Activated CD4-positive, alpha-beta memory T cell treated with anti-CD3 and anti-CD28 coated beads, Interleukin-2, amount 10 ng/mL, durations not matched to agents 7 days and 5 days (primary cell): ENCODE results near the gene CDC37L1. TPM values are rescaled to one million over a fixed set of nuclear protein-coding genes. Genes with fewer than 3 reads are reported as not detected.

Experiments used
- CTCF ChIA-PET: fragments of 350-600 bp; sonication (Branson Sonifier 250); formaldehyde crosslinking; loops from one replicate; lab custom pipeline; 2021; ENCODE audit warnings: antibody characterized with exemption, inconsistent platforms; lab: Charles Lee
- POLR2A ChIA-PET: fragments of 350-600 bp; sonication (Branson Sonifier 250); formaldehyde crosslinking; loops from one replicate; lab custom pipeline; 2021; ENCODE audit warnings: antibody characterized with exemption; lab: Charles Lee
- DNase-seq: peaks from one replicate; pipeline ENCODE4 v3.0.0-alpha.2; 2020
- H3K27ac Mint-ChIP-seq: one replicate; pipeline ENCODE4 v1.8.0; 2021; ENCODE audit warnings: mild to moderate bottlenecking, mixed read lengths
- H3K27me3 Mint-ChIP-seq: one replicate; pipeline ENCODE4 v1.8.0; 2021; ENCODE audit warnings: mixed read lengths
- H3K36me3 Mint-ChIP-seq: one replicate; pipeline ENCODE4 v1.8.0; 2021; ENCODE audit warnings: low read depth, mixed read lengths
- H3K4me1 Mint-ChIP-seq: one replicate; pipeline ENCODE4 v1.8.0; 2021; ENCODE audit warnings: mixed read lengths
- H3K4me3 Mint-ChIP-seq: one replicate; pipeline ENCODE4 v1.8.0; 2021; ENCODE audit warnings: mild to moderate bottlenecking, mixed read lengths
- H3K9me3 Mint-ChIP-seq: one replicate; pipeline ENCODE4 v1.8.0; 2021; ENCODE audit warnings: mixed read lengths
- total RNA-seq, 2 experiments: library from RNA; stranded (reverse); gene quantifications; one replicate each; pipeline ENCODE4 v1.2.3, GENCODE V29; 2021

Gene CDC37L1
- total RNA-seq, 2 experiments from 2014 or later, result 11.9 to 12.0 TPM

DNA sequence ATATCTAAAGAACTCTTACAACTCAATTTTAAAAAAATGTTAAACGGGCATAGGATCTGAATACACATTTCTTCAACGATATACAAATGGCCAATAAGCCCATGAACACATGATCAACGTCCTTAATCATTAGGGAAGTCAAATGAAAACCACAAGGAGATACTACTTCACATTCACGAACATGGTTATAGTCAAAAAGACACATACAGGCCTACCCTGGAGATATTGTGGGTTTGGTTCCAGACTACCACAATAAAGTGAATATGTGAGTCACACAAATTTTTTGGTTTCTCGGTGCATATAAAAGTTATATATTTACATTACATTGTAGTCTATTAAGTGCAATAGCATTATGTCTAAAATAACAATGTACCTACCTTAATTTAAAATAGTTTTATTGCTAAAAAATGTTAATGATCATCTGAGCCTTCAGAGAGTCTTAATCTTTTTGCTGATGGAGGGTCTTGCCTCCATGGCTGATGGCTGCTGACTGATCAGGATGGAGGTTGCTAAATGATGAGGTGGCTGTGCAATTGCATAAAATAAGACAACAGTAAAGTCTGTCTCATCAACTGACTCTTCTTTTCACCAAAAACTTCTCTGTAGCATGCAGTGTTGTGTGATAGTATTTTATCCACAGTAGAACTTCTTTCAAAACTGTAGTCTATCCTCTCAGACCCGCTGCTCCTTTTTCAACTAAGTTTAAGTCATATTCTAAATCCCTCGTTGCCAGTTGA lies 46.5 kb downstream of the CDC37L1 start:
- no peaks in the 10 kb centered on the region for H3K27me3 Mint-ChIP-seq
- no peaks in the 10 kb centered on the region for H3K9me3 Mint-ChIP-seq
- H3K36me3 Mint-ChIP-seq, result peaks cover 42% of the 10 kb centered on the region
- no peak for DNase-seq
- no peak overlapping the region for H3K4me3 Mint-ChIP-seq
- H3K27ac Mint-ChIP-seq, result no peak overlapping the region
- peaks cover 25% of the 10 kb centered on the region for H3K4me1 Mint-ChIP-seq
- ChIA-PET CTCF (no interaction called here), POLR2A (no interaction called here)

DNA sequence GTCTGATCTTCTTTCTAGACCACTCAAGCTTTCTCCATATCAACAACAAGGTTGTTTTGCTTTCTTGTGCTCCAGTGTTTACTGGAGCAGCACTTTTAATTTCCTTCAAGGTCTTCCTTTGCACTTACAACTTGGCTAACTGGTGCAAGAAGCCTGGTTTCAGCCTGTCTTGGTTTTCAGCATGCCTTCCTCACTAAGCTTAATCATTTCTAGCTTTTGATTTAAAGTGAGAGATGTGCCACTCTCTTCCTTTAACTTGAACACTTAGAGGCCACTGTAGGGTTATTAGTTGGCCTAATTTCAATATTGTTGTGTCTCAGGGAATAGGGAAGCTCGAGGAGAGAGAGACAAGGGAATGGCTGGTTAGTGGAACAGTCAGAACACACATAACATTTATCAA lies 48.2 kb downstream of the CDC37L1 start:
- H3K36me3 Mint-ChIP-seq, result peaks cover 33% of the 10 kb centered on the region
- CTCF ChIA-PET, result interaction anchor here (1.5 kb wide), 1 partner anchor 13 kb away, joined by 4 read pairs; no protein-coding TSS in a partner anchor
- no peaks in the 10 kb centered on the region for H3K27me3 Mint-ChIP-seq
- DNase-seq, result no peak
- no peak overlapping the region for H3K27ac Mint-ChIP-seq
- no peak overlapping the region for H3K4me3 Mint-ChIP-seq
- POLR2A ChIA-PET, result interaction anchor here (1.5 to 1.8 kb wide), 2 partner anchors 13 to 48 kb away, joined by 4 to 9 read pairs; partner anchors contain the start of gene CDC37L1
- peaks cover 29% of the 10 kb centered on the region for H3K4me1 Mint-ChIP-seq
- no peaks in the 10 kb centered on the region for H3K9me3 Mint-ChIP-seq

DNA sequence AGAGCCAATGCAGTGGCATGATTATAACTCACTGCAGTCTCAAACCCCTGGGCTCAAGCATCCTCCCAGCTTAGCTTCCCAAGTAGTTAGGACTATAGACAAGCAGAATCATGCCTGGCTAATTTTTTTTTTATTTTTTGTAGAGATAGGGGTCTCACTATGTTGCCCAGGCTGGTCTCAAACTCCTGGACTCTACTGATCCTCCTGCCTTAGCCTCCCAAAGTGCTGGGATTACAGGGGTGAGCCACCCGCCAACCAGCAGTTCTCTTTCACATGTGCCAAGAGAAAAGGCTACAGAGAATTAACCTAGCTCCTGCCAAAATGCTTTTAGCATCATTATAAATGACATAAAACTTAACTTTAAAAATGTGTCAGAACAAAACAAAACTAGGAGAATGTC lies 53.5 kb downstream of the CDC37L1 start:
- Mint-ChIP-seq H3K4me1 (peaks cover 31% of the 10 kb centered on the region), H3K36me3 (peaks cover 36% of the 10 kb centered on the region), H3K9me3 (no peaks in the 10 kb centered on the region), H3K4me3 (no peak overlapping the region), H3K27ac (no peak overlapping the region), H3K27me3 (no peaks in the 10 kb centered on the region)
- DNase-seq, result no peak
- ChIA-PET POLR2A (interaction anchor here (0.9 to 2.6 kb wide), 2 partner anchors 8 to 54 kb away, joined by 4 to 10 read pairs; partner anchors contain the start of genes AK3 and CDC37L1), CTCF (no interaction called here)

DNA sequence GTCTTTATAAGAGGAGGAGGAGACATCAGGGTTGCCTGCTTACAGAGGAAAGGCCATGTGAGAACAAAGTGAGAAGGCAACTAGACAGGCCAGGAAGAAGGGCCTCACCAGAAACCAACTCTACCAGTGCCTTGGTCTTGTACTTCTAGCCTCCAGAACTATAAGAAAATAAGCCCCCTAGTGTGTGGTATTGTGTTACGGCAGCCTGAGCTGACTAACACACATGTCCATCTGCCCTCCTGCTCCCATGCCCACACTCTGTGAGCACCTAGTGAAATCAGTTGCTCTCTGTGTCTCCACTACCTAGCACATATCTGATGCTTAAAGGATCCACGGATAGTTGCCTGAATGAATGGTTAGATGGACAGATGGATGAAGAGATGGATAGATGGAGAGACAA lies 54.8 kb downstream of the CDC37L1 start:
- Mint-ChIP-seq H3K27me3 (no peaks in the 10 kb centered on the region), H3K4me3 (no peak overlapping the region), H3K36me3 (peaks cover 38% of the 10 kb centered on the region), H3K4me1 (peaks cover 39% of the 10 kb centered on the region), H3K27ac (no peak overlapping the region), H3K9me3 (no peaks in the 10 kb centered on the region)
- ChIA-PET CTCF (interaction anchor here (1.0 kb wide), 1 partner anchor 16 kb away, joined by 4 read pairs; no protein-coding TSS in a partner anchor), POLR2A (no interaction called here)
- no peak for DNase-seq

DNA sequence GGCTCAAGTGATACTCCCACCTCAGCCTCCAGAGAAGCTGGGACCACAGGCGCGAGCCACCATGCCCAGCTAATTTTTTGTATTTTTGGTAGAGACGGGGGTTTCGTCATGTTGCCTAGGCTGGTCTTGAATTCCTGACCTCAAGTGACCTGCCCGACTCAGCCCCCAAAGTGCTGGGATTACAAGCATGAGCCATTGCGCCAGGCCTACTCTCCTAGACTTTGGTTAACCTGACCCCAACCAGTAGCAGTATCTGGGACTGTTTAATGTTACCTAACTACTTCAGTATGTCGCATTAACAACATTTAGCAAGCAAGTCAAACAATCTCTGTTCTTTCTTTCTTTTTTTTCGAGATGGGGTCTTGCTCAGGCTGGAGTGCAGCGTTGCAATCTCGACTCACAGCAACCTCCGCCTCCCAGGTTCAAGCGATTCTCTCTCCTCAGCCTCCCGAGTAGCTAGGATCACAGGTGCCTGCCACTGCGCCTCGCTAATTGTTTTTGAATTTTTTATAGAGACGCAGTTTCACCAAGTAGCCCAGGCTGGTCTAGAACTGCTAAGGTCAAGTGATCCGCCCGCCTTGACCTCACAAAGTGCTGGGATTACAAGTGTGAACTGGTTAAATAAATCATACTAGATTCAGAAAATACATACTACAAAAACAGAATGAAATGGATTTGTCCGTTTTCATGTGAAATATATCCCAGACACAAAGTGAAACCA lies 59.7 kb downstream of the CDC37L1 start:
- peak overlapping the region; percentile 85 for H3K27ac Mint-ChIP-seq
- CTCF ChIA-PET, result interaction anchor here (2.3 to 2.4 kb wide), 2 partner anchors 21 to 73 kb away, joined by 9 read pairs; partner anchors contain the start of gene SPATA6L
- H3K36me3 Mint-ChIP-seq, result peaks cover 33% of the 10 kb centered on the region
- H3K9me3 Mint-ChIP-seq, result no peaks in the 10 kb centered on the region
- DNase-seq, result no peak
- peak overlapping the region; percentile 92 for H3K4me3 Mint-ChIP-seq
- H3K4me1 Mint-ChIP-seq, result peaks cover 44% of the 10 kb centered on the region
- H3K27me3 Mint-ChIP-seq, result no peaks in the 10 kb centered on the region
- POLR2A ChIA-PET, result interaction anchor here (2.1 kb wide), 1 partner anchor 1212 kb away, joined by 7 read pairs; no protein-coding TSS in a partner anchor

DNA sequence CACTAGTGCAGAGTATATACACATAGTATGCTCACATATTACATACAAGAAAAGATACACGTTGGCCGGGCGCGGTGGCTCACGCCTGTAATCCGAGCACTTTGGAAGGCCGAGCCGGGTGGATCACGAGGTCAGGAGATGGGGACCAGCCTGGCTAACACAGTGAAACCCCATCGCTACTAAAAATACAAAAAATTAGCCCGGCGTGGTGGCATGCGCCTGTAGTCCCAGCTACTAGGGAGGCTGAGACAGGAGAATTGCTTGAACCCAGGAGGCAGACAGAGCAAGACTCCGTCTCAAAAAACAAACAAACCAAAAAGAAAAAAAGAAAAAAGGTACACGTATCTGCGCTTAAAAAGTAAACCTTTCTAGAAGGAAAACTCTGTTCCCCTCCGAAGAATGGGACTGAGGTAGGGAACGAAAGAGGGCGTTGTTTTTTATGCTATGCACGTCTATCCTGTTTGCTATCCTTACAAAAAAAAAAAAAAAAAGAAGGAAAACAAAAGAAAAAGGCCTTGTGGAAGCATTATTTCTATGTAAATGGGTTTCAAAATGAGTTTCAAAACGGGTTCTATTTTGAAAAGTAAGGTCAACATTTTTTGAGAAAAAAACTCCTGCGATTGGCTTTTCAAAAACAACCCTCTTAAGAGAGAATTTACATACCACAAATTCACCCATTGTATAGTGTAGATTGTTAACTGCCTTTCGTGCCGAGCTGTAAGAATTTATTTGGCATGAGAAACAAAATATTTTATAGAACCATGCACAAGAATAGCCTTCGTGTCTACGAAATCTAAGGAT lies 60.4 kb downstream of the CDC37L1 start:
- H3K27me3 Mint-ChIP-seq, result no peaks in the 10 kb centered on the region
- CTCF ChIA-PET, result interaction anchor here (0.9 to 2.4 kb wide), 12 partner anchors 8 to 889 kb away, joined by 3 to 9 read pairs (median 4); partner anchors contain the start of genes PLPP6, RIC1 and SPATA6L

DNA sequence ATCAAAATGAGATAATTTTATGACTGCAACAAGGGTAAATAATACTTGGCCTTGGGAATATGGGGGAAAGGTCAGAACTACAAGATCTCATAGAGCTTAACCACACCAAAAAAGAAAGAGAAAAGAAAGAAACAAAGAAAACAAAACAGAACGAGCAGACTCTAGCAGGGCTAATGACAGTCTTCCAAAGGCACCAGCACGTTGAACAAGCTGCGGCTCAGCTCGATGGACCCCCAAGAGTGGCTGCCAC lies 60.9 kb downstream of the CDC37L1 start:
- no peaks in the 10 kb centered on the region for H3K9me3 Mint-ChIP-seq
- peak overlapping the region; percentile 92 for H3K4me3 Mint-ChIP-seq
- peaks cover 39% of the 10 kb centered on the region for H3K4me1 Mint-ChIP-seq
- DNase-seq, result no peak
- POLR2A ChIA-PET, result interaction anchor here (0.7 to 2.7 kb wide), 36 partner anchors 8 to 1275 kb away, joined by 3 to 28 read pairs (median 6); partner anchors contain the start of genes CD274, CDC37L1, JAK2 and PDCD1LG2
- peak overlapping the region; percentile 85 for H3K27ac Mint-ChIP-seq
- CTCF ChIA-PET, result interaction anchor here (0.9 to 2.4 kb wide), 12 partner anchors 8 to 888 kb away, joined by 3 to 9 read pairs (median 4); partner anchors contain the start of genes PLPP6, RIC1 and SPATA6L
- peaks cover 28% of the 10 kb centered on the region for H3K36me3 Mint-ChIP-seq
- no peaks in the 10 kb centered on the region for H3K27me3 Mint-ChIP-seq

More for the DNA sequence above, 60.4 kb downstream of the CDC37L1 start:
- Mint-ChIP-seq H3K4me3 (peak overlapping the region; percentile 92), H3K4me1 (peaks cover 39% of the 10 kb centered on the region), H3K36me3 (peaks cover 29% of the 10 kb centered on the region), H3K27ac (peak overlapping the region; percentile 85), H3K9me3 (no peaks in the 10 kb centered on the region)
- POLR2A ChIA-PET, result interaction anchor here (0.7 to 2.7 kb wide), 34 partner anchors 8 to 1276 kb away, joined by 3 to 28 read pairs (median 6); partner anchors contain the start of genes CD274, CDC37L1, JAK2 and PDCD1LG2
- no peak for DNase-seq

DNA sequence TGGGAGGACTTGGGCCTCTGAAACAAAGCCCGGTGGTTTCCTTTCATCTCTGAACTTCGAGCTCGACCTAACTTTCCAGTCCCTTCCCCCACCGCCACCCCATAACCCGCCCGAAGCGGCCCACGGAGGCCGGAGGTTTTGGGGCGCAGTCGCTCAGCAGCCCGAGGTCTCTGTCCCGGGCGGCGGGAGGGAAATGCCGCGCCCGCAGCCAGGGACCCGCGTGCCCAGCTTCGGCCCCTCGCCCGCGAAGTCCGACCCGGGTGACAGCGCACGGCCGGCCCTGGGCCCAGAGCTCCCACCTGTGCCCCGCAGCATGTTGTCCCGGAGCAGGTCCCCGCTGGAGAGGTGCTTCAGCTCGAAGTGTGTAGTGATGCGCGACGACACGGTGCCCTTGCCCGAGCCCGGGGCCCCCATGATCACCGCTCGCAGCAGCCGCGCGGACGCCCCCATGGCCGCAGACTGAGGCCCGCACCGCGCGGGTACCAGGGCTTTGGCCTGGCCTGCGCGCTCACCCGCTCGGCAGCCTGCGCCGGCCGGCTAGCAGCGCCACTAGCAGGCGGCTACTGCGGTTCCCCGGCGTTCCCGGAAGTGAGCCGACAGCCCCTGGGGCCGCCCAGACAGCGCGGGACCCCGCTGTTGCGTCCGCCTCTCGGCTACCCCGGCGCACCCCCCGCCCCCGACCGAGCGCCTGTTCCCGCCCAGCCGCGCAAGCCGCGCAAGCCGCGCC lies 61.4 kb downstream of the CDC37L1 start, which contains the start of gene AK3:
Gene AK3, minus strand, starts transcription at position 565 of the 727 bp plus-strand sequence. Its CDS starts 115 bp downstream, at position 450.
- CTCF ChIA-PET, result interaction anchor here (0.9 to 2.4 kb wide), 13 partner anchors 9 to 888 kb away, joined by 3 to 9 read pairs (median 4); partner anchors contain the start of genes PLPP6, RIC1 and SPATA6L
- Mint-ChIP-seq H3K27ac (peak within 1 kb of the TSS; percentile 85), H3K36me3 (peaks cover 28% of the 10 kb centered on the region), H3K4me3 (peak within 1 kb of the TSS; percentile 92), H3K4me1 (peaks cover 39% of the 10 kb centered on the region), H3K27me3 (no peaks in the 10 kb centered on the region), H3K9me3 (no peaks in the 10 kb centered on the region)
- peak; percentile 88 for DNase-seq
- POLR2A ChIA-PET, result interaction anchor here (0.7 to 2.7 kb wide), 37 partner anchors 9 to 1275 kb away, joined by 3 to 28 read pairs (median 6); partner anchors contain the start of genes CD274, CDC37L1, JAK2 and PDCD1LG2

DNA sequence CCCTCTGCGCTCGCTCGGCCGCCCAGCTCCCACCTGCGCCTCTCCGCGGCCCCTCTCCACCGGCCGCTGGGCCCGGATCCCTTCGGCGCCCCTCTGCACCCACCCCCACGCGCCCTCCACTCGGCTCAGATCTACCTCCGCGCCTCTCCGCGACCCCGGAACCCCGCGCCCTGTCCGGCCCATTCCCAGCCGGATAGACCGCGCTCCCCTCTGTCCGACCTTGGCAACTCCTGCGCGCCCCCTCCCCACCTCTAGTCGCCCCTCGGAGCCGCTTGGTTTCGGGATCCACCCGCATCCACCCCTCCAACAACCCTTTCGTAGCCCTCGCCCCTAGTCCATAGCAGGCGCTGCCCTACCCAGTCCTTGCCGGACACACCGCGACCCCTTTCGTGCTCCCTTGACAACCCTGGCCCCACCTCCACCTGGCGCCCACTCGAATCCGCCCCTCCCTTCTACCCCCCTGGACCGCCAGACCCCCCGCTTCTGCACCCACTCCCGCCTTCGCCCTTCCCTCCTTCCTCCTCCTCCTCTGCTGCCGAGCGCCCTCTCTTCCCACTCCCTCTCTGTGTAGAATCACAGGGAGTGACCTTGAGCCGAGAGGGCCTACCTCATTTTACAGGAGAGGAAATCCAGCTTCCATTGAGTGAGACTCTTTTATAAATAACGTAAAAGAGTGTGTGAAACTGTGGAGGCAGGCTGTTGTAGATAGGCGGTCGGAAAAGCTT lies 62.2 kb downstream of the CDC37L1 start:
- Mint-ChIP-seq H3K27ac (peak overlapping the region; percentile 12), H3K36me3 (peaks cover 26% of the 10 kb centered on the region), H3K27me3 (no peaks in the 10 kb centered on the region), H3K4me3 (peak overlapping the region; percentile 92), H3K9me3 (no peaks in the 10 kb centered on the region), H3K4me1 (peaks cover 39% of the 10 kb centered on the region)
- CTCF ChIA-PET, result interaction anchor here (0.7 to 11.6 kb wide), 6 partner anchors 14 to 355 kb away, joined by 3 to 62 read pairs (median 4); no protein-coding TSS in a partner anchor
- POLR2A ChIA-PET, result interaction anchor here (0.9 to 2.7 kb wide), 26 partner anchors 8 to 1214 kb away, joined by 3 to 28 read pairs (median 6); partner anchors contain the start of genes CD274, CDC37L1, JAK2 and PLGRKT
- no peak for DNase-seq

DNA sequence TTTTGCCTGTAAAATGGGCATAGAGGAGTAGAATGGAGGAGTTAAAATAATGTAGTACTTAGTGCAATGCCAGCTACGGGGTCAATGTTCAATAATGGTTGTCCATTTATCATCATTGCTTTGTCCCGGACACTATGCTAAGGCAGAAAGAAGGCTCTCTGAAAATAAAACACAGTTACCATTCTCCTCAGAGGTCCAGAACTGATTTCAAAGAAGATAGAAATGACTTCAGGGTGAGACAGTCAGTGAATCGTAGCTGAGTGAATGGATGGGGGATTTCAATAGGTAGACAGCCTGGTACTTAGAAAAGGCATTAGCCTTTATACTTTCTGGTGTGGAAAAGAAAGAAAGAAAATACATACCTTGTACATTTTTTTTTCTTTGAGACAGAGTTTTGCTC lies 62.9 kb downstream of the CDC37L1 start:
- ChIA-PET CTCF (interaction anchor here (0.7 to 11.6 kb wide), 5 partner anchors 14 to 355 kb away, joined by 3 to 62 read pairs (median 4); no protein-coding TSS in a partner anchor), POLR2A (interaction anchor here (2.2 to 2.7 kb wide), 3 partner anchors 51 to 244 kb away, joined by 13 to 22 read pairs (median 21); partner anchors contain the start of genes JAK2 and RCL1)
- peak overlapping the region; percentile 92 for H3K4me3 Mint-ChIP-seq
- H3K27ac Mint-ChIP-seq, result no peak overlapping the region
- H3K4me1 Mint-ChIP-seq, result peaks cover 39% of the 10 kb centered on the region
- no peaks in the 10 kb centered on the region for H3K27me3 Mint-ChIP-seq
- DNase-seq, result no peak
- H3K36me3 Mint-ChIP-seq, result peaks cover 23% of the 10 kb centered on the region
- H3K9me3 Mint-ChIP-seq, result no peaks in the 10 kb centered on the region
